CD1c-positive myeloid dendritic cell (primary cell): ENCODE results near the gene DDN.
A peak's percentile ranks its signal among the peaks of the same experiment; 100 is the strongest.

Experiments used
- DNase-seq: peaks from one replicate; pipeline ENCODE4 v3.0.0-alpha.2; 2016; ENCODE audit errors: extremely low spot score

DDN gene

DNA sequence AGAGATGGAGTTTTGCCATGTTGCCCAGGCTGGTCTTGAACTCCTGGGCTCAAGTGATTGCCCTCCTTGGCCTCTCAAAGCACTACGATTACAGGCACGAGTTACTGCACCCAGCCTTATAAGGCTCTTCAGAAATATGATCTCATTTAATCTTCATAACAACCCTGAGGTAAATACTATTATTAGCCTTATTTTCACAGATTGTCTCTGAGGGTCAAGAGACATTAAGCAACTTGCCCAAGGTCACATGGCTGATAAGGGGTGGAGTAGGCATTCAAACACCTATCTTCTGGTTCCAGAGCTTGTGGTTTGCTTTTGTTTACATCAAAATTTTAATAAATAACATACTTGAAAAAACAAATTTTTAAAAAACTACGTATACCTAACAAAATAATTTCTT lies 14.3 kb upstream of the DDN start:
- no peak for DNase-seq

DNA sequence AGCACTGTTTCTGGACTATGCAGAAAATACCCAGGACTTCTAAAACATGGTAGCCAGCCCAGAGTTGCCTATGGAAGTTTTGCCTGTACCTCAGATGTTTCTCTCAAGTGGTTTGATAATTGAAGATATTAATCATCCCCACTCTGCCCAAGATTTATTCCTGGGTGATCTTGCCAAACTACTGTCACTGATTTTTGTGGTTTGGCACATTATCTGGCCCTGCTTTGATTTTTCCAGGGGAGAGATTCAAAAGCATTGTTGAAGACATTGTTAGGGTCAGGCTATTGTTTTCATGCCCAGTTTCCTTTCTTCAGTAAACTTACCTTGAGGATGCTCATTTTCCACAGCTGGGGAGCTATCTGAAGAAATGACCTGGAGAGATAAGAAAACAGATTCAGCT lies 13.6 kb upstream of the DDN start:
- DNase-seq = no peak

GRCh38 chr12:49010092-49010668 lies 11.0 kb upstream of the DDN start:
- no peak for DNase-seq

DNA sequence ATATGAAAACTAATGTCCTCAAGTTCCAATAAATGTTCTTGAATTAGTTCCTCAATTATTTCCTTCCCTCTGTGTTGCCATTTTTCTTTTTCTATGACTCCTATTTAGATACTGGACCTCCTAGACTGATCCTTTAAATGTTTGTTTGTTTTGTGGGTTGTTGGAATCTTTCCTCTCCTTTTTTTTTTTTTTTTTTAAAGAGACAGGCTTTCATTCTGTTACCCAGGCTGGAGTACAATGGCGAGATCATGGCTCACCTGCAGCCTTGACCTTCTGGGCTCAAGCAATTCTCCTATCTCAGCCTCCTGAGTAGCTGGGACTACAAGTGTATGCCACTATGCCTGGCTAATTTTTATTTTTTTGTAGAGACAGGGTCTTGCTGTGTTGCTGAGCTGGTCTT lies 9.8 kb upstream of the DDN start:
- no peak for DNase-seq

- no peak for DNase-seq
Measured at GRCh38 chr12:49000346-49000745, 1.2 kb upstream of the DDN start.

- peak; percentile 32 for DNase-seq
Measured at GRCh38 chr12:48998497-48999353, 450 bp downstream of the DDN start.

DNA sequence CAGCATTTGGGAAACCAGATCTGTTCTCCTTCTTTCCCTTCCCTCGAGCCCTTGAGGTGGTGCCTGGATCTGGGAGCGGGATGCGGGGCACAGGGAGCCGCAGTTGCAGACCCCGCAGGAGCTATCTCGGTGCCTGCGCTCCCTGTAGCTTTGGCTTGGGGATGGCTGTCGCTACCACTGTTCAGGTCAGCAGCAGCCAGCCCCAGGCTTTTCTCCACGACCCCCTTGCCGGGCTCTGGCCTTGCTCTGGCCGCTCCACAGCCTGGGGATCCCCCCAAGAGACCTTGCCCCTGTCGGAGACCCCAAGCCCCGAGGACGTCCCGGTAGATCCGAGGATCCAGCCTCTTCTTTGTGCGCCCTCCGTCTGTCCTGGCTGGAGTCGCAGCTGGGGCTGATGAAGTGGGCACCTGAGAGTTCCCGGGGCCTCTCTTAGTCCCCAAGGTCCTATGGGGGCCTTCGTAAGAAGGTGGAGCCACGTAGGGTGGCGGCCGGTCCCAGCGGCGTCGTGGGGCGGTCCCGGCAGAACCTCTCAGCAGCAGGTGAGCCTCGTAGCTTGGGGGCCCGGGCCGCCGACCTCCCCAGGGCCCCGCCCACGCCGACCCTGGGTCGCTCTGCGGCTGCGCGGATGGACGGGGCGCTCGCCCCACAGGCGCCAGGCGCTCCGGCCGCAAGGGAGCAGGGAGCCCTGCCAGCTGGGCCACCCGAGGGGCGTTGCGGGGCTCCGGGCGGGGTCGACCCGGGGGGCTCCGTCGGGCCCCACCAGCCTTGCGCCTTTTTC lies 1.3 kb downstream of the DDN start:
- peak; percentile 32 for DNase-seq

DNA sequence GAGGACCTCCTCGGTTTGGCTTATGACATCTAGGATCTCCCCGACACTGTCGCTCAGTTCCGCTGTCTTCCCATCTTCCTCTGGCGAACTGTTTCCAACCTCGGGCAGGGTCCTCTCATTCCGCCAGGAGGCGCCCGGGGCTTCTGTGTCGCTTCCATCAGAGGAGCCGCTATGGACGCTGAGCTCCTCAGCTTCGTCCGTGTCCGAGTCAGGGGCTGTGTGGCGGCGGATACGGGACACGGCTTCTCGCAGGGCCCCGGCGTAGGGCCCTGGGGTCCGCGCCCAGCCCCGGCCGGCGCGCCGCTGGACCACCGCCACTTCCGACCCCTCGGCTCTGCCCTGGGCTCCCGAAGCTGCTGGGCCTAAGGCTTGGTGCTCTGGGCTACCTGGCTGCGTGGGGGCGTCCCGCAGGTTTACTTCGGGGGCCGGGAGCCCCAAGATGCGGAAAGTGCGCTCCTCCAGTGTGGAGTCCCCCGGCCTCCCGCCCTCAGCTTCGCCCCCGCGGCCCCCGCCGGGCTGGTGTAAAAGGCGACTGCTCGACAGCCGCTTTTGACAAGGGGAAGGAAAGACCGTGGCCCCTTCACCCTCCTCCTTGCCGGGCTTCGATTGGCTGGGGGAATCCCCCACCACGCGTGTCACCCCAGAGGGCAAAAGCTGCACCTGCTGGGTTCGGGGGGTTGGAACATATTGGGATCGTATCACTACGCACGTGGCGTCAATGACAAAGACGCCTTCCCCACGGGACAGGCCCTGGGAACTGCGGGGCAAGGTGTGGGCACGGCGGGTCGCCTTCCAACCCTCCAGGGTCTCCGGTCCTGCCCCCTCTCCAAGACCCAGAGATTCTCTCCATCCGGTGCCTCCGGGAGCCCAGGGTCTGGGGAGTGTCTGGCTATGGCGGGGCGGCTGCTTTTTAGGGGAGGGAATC lies 2.1 kb downstream of the DDN start:
- DNase-seq = peak; percentile 85

DNA sequence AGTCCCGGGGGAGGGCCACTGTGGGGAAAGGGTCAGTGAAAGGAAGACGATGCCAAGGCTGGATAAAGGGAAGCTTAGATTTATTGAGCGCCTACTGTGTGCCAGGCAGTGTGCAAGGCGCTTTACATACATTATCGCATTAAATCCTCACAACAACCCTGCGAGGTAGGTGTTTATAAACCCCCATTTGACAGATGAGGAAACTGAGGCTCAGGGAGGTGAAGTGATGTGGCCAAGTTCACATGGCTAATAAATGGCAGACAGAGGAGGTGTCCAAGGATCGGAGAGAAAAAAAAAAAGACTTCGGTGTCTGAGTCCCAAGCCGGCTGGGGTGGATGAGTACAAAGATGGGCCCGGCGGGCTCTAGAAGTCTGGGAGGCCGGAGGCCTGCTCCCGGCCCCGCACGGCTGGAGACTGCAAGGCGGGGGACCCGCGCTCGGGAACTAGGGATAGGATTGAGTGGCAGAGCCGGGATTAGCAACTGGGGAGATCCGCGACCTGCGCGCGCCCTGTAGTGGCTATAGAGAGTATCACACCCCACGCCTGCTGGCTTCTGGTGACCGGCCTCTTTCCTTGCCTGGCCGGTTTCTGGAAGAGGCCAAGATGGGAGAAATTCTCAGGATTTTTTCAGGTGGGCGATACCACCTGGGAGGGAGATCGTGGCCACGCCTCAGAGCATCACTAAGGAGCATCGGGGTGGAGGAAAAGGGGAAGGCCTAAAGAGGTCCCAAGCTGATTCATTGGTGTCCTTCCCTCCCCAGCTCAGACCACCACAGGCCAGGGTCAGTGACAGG lies 3.9 kb downstream of the DDN start:
- peak; percentile 71 for DNase-seq

GRCh38 chr12:48994224-48995085 lies 4.7 kb downstream of the DDN start:
- no peak for DNase-seq

DNA sequence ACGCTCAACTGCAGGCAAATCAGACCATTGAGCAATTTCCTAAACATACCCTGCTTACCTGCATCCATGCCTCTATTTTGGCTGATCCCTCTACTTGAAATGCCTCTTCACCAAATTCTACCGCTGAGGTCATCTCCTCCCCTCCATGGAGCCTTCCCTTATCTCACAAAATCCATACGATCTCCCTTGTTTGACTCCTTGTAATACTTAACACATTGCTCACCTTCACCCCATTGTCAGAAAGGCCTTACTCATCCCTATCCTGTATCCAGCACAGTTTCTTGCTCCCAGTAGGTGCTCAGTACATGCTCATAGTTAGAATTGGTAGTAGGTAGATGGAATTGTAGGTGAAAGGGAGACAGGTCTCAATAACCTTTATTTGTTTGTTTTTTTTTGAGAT lies 5.4 kb downstream of the DDN start:
- no peak for DNase-seq

DNA sequence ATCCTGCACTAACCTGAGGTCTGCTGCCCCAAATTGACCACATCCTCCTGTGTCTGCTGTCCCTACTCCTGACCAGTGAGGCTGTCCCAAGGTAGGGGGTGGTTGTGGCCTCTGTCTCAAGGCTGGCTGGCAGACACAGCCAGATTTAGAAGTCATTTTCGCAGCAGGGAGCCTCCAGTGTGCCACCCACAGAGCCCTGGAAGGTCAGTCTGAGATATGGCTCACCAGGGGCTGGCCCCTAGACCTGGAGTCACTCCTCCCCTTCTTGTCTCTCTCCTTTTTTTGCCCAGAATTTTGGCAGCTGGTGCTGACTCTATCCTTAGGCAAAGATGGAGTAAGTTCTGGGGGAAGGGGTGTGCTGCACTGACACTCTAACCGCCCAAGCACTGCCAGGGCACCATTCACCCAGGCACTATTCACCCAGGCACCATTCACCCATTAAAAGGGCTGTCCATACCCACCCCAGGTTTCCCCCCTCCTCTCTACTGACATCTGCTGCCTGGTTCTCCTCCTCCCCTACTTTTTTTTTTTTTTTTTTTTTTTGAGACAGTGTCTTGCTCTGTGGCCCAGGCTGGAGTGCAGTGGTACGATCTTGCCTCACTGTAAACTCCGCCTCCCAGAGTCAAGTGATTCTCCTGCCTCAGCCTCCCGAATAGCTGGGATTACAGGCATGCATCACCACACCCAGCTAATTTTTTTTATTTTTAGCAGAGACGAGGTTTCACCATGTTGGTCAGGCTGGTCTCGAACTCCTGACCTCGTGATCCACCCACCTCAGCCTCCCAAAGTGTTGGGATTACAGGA lies 7.7 kb downstream of the DDN start:
- no peak for DNase-seq

DNA sequence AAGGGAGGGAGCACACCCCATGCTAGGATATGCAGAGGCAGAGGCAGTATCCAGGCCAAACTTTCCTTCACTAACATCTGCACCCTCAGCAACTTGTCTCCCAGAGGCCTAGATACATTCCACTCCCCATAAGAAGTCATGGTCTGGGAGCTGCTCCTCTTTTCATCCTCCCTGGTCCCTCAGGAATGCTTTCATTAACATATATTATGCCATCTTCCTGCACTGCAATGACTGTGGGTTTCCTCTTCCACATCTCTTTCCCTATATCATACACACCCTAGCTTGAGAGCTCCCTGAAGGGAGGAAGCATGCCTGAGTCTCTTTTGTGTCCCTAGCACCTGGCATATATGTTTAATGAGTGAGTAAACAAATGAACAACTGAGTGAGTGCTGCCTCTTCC lies 8.6 kb downstream of the DDN start:
- no peak for DNase-seq

GRCh38 chr12:48988030-48988649 lies 11.0 kb downstream of the DDN start:
- peak; percentile 82 for DNase-seq

DNA sequence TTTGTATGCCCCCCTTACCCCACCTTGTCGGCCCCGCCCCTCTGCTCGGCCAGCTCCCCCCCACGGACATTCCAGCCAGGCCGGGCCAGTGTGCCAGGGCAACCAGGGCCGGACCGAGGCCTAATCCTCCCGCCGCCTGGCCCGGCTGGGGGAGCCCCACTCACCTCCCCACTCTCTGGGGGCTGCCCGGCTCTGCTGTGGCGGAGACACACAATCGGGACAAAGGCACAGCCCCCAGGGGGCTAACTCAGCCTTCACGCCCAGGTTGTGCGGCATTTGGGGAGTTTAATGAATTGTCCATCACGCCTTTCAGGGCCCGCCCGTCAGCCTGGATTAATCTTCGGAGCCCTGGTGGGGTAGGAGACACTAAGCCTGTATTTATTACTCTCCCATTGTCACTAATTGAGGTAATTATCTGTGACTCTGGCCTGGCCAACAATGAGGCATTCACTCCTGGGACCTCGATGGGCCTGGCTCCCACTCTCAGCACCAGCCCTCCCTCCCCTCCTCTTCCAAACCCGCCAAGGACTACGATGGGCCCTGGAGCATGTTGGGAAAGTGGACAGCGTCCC lies 12.4 kb downstream of the DDN start:
- DNase-seq = no peak

DNA sequence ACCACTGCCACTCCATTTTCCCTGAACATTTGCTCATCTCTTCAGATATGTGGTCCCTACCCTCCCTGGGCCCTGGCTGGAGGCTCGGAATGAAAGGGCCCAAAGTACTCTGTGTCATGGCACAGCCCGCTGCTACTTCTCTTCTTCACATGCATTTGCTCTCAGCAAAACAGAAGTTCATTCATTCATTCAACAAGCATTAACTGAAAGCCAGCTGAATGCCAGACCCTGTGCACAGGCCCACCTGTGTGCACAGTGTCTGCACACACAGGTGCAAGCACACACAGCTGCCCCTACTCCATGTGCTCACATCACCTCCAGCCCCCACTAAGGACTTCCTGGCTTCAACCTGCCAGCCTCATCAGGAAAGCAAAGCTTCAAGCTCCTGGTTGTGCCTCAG lies 13.3 kb downstream of the DDN start:
- DNase-seq = no peak

DNA sequence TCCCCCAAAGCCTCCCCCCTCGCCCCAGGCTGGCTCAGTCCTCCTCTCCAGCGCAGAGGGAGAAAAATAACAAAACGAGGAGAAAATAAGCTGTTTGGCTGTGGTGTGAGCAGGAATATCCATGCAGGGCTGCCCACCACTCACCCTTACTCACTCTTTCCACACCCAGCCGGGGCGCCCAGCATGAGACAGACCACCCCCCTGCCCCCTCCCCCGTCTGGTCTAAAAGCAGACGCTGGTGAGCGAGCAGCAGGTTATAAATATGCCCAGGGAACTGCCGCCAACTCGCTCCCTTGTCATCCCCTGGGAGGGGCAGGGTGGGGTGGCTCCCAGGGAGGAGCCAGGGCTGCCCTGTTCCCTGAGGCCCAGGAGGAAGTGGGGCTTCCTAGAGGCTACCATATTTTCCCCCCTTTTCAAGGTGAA lies 13.7 kb downstream of the DDN start:
- DNase-seq = no peak

DNA sequence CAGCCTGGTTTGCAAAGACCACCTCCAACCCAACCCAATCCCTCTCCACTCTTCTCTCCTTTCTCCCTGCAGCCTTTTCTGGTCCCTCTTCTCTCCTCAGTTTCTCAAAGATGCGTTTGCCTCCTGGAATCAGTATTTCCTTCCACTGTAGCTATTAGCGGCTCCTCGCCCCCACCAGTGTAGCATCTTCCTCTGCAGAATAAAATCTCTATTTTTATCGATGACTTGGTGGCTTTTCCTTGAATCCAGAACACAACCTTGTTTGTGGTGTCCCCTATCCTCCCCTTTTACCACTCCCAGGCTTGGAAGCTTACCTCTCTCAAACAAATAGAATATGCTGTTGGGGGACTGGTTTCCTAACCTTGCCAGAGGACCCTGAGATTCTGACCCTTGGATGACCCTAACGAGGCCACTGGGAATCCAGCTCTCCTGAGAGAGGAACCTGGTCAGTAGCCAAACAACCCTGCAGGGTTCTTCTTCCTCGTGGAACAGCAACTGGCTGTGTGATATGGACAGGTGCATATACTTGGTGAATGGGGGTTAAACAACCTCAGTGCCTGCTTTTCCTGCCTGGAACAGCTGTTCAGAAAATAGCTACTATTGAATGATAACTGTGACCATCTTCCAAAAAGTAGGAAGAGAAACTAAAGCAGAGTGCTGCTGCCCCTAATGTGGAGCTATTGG lies 16.6 kb downstream of the DDN start:
- DNase-seq = no peak
